ENCODE measurements around the gene MTTP. TPM values are rescaled to one million over a fixed set of nuclear protein-coding genes. Genes with fewer than 3 reads are reported as not detected.

Gene MTTP
- total and polyA plus RNA-seq, 9 donors: 0.67 to 4.8 (median 2.2) TPM

DNA sequence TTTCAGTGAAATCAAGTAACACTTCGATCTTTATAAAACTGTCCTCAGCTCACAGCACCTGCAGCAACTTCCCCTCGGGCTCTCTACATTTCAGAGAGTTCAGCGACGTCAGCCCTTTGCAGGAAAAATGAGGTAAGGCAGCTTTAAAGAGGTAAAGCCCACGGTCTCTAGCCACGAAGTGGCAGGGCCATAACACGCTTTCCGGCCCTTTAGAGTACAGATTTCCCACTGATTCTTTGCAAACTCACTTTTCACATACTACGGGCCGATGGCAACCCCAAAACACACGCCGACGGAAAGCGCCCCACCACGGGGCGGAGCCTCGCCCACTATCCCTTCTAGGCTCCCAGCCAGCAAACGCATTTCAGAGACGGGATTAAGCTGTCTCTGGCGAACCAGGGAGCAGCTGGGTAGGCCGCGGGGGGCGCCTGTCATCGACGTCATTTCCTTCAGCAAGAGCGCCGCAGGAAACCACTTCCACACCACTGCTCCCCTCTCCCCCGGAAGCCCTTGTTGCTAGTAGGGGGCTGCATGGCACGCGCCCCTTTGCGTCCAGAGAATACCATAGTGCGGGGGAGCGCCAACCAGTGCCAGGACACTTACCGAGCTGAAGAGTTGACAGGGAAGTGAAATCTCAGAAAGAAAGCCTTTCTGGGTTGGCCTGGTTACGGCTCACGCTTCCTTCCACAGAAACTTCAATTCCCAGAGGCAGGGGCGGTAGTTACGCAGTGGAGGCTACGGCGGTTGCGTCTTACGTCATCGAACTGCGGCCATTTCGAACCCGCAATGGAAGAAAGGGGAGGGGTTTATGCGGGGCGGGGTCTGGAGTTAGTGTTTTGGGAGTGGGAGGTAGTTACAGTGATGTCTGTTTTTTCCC lies 11.1 kb upstream of the MTTP start, which contains the start of gene TRMT10A:
TRMT10A (minus strand) TSS at position 730 of the 877 bp plus-strand sequence. CDS start 4,701 bp downstream, outside the sequence.
- Histone ChIP-seq H3K4me1 (ENCODE audit: insufficient read depth) (peaks cover 2% of the 10 kb centered on the region), H3K36me3 (no peaks in the 10 kb centered on the region), H3K4me3 (peak within 1 kb of the TSS; percentile 72), H3K27me3 (no peaks in the 10 kb centered on the region), H3K9me3 (no peaks in the 10 kb centered on the region), H3K27ac (peak within 1 kb of the TSS; percentile 94 to 97)
- intact Hi-C loops (cut with DNase I): loop anchor here (5.0 to 10.0 kb wide), 6 partner anchors 81 to 389 kb away; partner anchors contain the start of genes LAMTOR3 (in 3 of the 4), DNAJB14 (in 1 of the 4) and H2AZ1 (in 1 of the 4)
- 0% methylated on average over 48 of the region's 48 CpGs for WGBS, 3 donors
- peak; percentile 97 to 99 (median 98) for DNase-seq
- TF ChIP-seq EP300 (IDR thresholded peaks at IDR 0.05) (peak; percentile 20), CTCF (IDR thresholded peaks at IDR 0.05) (peak; percentile 17 to 47 (median 26)), POLR2A (IDR thresholded peaks at IDR 0.05) (peak; percentile 55)

DNA sequence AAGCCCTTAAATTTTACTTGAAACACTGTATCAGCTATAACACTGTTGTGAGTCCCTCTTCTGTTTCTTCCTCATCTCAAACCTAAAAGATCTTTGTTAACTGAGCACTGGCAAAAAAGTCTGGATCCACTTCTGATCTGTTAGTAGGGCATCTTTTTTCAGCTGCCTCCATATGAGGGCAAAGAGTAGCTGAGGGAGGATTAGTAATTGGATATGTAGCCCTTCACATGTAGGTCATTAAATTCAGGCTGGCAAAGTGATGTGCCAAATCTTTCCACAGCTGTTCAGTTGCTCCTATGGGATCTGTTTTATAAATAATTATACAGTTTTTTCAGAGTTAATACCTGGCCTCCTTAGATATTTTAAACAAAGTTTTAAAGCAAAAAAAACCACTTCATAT lies 9.7 kb upstream of the MTTP start:
- Histone ChIP-seq H3K27me3 (no peaks in the 10 kb centered on the region), H3K27ac (no peak overlapping the region), H3K4me3 (no peak overlapping the region), H3K9me3 (no peaks in the 10 kb centered on the region), H3K4me1 (ENCODE audit: insufficient read depth) (peaks cover 2% of the 10 kb centered on the region), H3K36me3 (no peaks in the 10 kb centered on the region)
- DNase-seq: no peak
- no peak for TF ChIP-seq POLR2A (IDR thresholded peaks at IDR 0.05)
- no peak for TF ChIP-seq CTCF (IDR thresholded peaks at IDR 0.05)
- TF ChIP-seq EP300 (IDR thresholded peaks at IDR 0.05): no peak
- intact Hi-C loops (cut with DNase I): loop anchor here (5.0 to 10.0 kb wide), 6 partner anchors 80 to 387 kb away; partner anchors contain the start of genes LAMTOR3 (in 3 of the 4), DNAJB14 (in 1 of the 4) and H2AZ1 (in 1 of the 4)

DNA sequence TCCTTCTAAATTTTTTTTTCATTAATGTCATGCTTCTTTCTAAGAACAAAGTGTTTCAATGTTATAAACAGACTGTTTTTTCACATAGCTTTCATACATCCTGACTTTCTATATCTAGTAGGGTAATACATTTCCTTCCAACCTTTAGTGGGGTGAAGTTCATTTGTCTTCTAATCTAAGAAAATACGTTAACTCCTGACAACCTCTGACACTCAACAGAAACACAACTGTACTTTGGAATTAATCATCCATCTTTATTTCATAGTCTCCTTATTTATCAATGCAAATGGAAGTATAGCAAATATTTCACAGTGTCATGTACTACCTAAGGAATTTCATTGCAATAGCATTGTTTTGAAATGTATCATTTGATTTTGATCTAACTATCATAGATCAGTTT lies 2.7 kb upstream of the MTTP start:
- no peak for TF ChIP-seq CTCF (IDR thresholded peaks at IDR 0.05)
- no peak for TF ChIP-seq POLR2A (IDR thresholded peaks at IDR 0.05)
- TF ChIP-seq EP300 (IDR thresholded peaks at IDR 0.05): no peak
- Histone ChIP-seq H3K4me3 (no peak overlapping the region), H3K4me1 (ENCODE audit: insufficient read depth) (peaks cover 1% of the 10 kb centered on the region), H3K27me3 (no peaks in the 10 kb centered on the region), H3K36me3 (no peaks in the 10 kb centered on the region), H3K9me3 (no peaks in the 10 kb centered on the region), H3K27ac (no peak overlapping the region)
- intact Hi-C loops (cut with DNase I): no loop called here
- 30 to 58% (median 49%) methylated on average over 1 of the region's 1 CpG for WGBS, 3 donors
- DNase-seq: no peak

GRCh38 chr4:99572527-99573240 lies 1.9 kb upstream of the MTTP start:
- Histone ChIP-seq H3K4me1 (ENCODE audit: insufficient read depth) (peaks cover 1% of the 10 kb centered on the region), H3K36me3 (no peaks in the 10 kb centered on the region), H3K27ac (peak overlapping the region in 1 of 2 donors; percentile 15), H3K27me3 (no peaks in the 10 kb centered on the region), H3K4me3 (no peak overlapping the region), H3K9me3 (no peaks in the 10 kb centered on the region)
- DNase-seq: no peak
- WGBS, 3 donors: 12 to 47% (median 13%) methylated on average over 6 of the region's 6 CpGs
- no peak for TF ChIP-seq EP300 (IDR thresholded peaks at IDR 0.05)
- no peak for TF ChIP-seq CTCF (IDR thresholded peaks at IDR 0.05)
- TF ChIP-seq POLR2A (IDR thresholded peaks at IDR 0.05): no peak
- intact Hi-C loops (cut with DNase I): no loop called here

Data from ovary (tissue), 9 donors.